B cell (primary cell): ENCODE data around the gene AFF3. TPM values are rescaled to one million over a fixed set of nuclear protein-coding genes. Genes with fewer than 3 reads are reported as not detected.

ENCODE experiments used
- ATAC-seq: fragments of 200-7000 bp; cut with Tn5 transposase; one replicate; pipeline ENCODE4 v1.10.0; 2021; ENCODE audit warnings: low read depth, mild to moderate bottlenecking, moderate number of reproducible peaks, moderate library complexity
- CTCF ChIA-PET: fragments of 350-600 bp; sonication (Branson Sonifier 250); formaldehyde crosslinking; loops from one replicate; lab custom pipeline; 2021; ENCODE audit warnings: antibody characterized with exemption, inconsistent platforms; lab: Charles Lee
- POLR2A ChIA-PET: fragments of 350-600 bp; sonication (Branson Sonifier 250); formaldehyde crosslinking; loops from one replicate; lab custom pipeline; 2021; ENCODE audit warnings: antibody characterized with exemption; lab: Charles Lee
- DNase-seq: peaks from one replicate; pipeline ENCODE4 v3.0.0; 2013
- H2AFZ ChIP-seq: 2 replicates; pipeline ENCODE4 v1.6.1; 2012; ENCODE audit warnings: mild to moderate bottlenecking, low read depth, low read length; ENCODE audit not compliant: insufficient read depth, poor library complexity, severe bottlenecking
- H3K27ac ChIP-seq, 2 donors: 1 replicate in 1 of 2; 2 replicates in 1 of 2; pipeline ENCODE4 v1.5.1; 2012 to 2013; ENCODE audit warnings: low read length in 2 of 2, mild to moderate bottlenecking in 2 of 2, moderate library complexity in 1 of 2
- H3K27me3 ChIP-seq, 4 experiments: fragments of 200-600 bp in 1 of 4; sonication (generic) in 1 of 4; replicated peaks in 1 of 4; 1 replicate in 2 of 4; 2 replicates in 2 of 4; pipeline versions ENCODE4 v1.6.1 to v1.7.0; 2013 to 2016; ENCODE audit warnings: low read length in 3 of 4, mild to moderate bottlenecking in 2 of 4, mixed read lengths in 1 of 4, moderate library complexity in 1 of 4; ENCODE audit not compliant: insufficient read depth in 4 of 4, control insufficient read depth in 3 of 4; ENCODE audit errors: control extremely low read depth in 1 of 4
- H3K36me3 ChIP-seq, 2 experiments: replicated peaks in 1 of 2; 1 replicate in 1 of 2; 2 replicates in 1 of 2; pipeline versions ENCODE4 v1.6.1 to v1.7.1; 2013; ENCODE audit warnings: low read length in 1 of 2; ENCODE audit not compliant: insufficient read depth in 2 of 2, control insufficient read depth in 1 of 2; ENCODE audit errors: control extremely low read depth in 1 of 2, extremely low read depth in 1 of 2
- H3K4me1 ChIP-seq, 2 donors: fragments of 200-600 bp in 1 of 2; sonication (generic) in 1 of 2; 1 replicate in 1 of 2; 2 replicates in 1 of 2; pipeline versions ENCODE4 v1.5.1 to v1.6.1; 2013 to 2017; ENCODE audit warnings: low read length in 2 of 2; ENCODE audit not compliant: control insufficient read depth in 2 of 2, insufficient read depth in 2 of 2
- H3K4me2 ChIP-seq: replicated peaks from 2 replicates; pipeline ENCODE3; 2012; ENCODE audit warnings: mild to moderate bottlenecking, low read depth, low read length; ENCODE audit not compliant: poor library complexity, severe bottlenecking
- H3K4me3 ChIP-seq, 5 experiments: fragments of 200-600 bp in 1 of 5; sonication (generic) in 1 of 5; 1 replicate in 3 of 5; 2 replicates in 2 of 5; pipeline versions ENCODE4 v1.5.1 to v1.7.0; 2011 to 2016; ENCODE audit warnings: low read length in 4 of 5, mild to moderate bottlenecking in 4 of 5, low read depth in 2 of 5, control low read depth in 1 of 5, moderate library complexity in 1 of 5; ENCODE audit not compliant: insufficient read depth in 1 of 5; ENCODE audit errors: control extremely low read depth in 1 of 5, extremely low read depth in 1 of 5
- H3K79me2 ChIP-seq: fragments of 200-600 bp; sonication (generic); one replicate; pipeline ENCODE4 v1.6.0; 2016; ENCODE audit warnings: low read length; ENCODE audit not compliant: control insufficient read depth, insufficient read depth
- H3K9ac ChIP-seq: fragments of 200-600 bp; sonication (generic); 2 replicates; pipeline ENCODE4 v1.6.1; 2017; ENCODE audit warnings: mild to moderate bottlenecking, low read length, moderate library complexity
- H3K9me3 ChIP-seq, 3 donors: one replicate each; pipeline versions ENCODE4 v1.6.1 to v1.7.1; 2013; ENCODE audit warnings: low read length in 2 of 3; ENCODE audit not compliant: control insufficient read depth in 2 of 3, insufficient read depth in 1 of 3; ENCODE audit errors: control extremely low read depth in 1 of 3
- H4K20me1 ChIP-seq: 2 replicates; pipeline ENCODE4 v1.6.0; 2012; ENCODE audit warnings: mild to moderate bottlenecking, low read length; ENCODE audit not compliant: insufficient read depth, control insufficient read depth, poor library complexity, severe bottlenecking
- H3K27ac Mint-ChIP-seq: one replicate; pipeline ENCODE4 v1.8.0; 2021; ENCODE audit warnings: mixed read lengths
- H3K27me3 Mint-ChIP-seq: one replicate; pipeline ENCODE4 v1.8.0; 2021; ENCODE audit warnings: mixed read lengths
- H3K4me1 Mint-ChIP-seq: one replicate; pipeline ENCODE4 v1.8.0; 2021; ENCODE audit warnings: mixed read lengths
- H3K4me3 Mint-ChIP-seq: one replicate; pipeline ENCODE4 v1.8.0; 2021; ENCODE audit warnings: mixed read lengths
- H3K9me3 Mint-ChIP-seq: one replicate; pipeline ENCODE4 v1.8.0; 2022; ENCODE audit warnings: mixed read lengths; ENCODE audit not compliant: insufficient read depth
- EZH2 ChIP-seq: IDR thresholded peaks from 2 replicates; pipeline ENCODE4 v1.6.1; 2012; ENCODE audit warnings: borderline replicate concordance, low read depth, mild to moderate bottlenecking, moderate library complexity, low read length; ENCODE audit not compliant: insufficient read depth, poor library complexity, severe bottlenecking
- WGBS: methylation state at CpG from one replicate; pipeline ENCODE4 v1.1.5; 2013; ENCODE audit warnings: missing lambda C conversion rate; ENCODE audit not compliant: insufficient coverage; 5-methylcytosine and 5-hydroxymethylcytosine counted together
- intact Hi-C: fragments of 100-400 bp; cut with micrococcal nuclease; formaldehyde crosslinking; loops from one replicate; pipeline ENCODE4 v1.10.0; 2022
- polyA plus RNA-seq: library from polyadenylated mRNA; depleted of rRNA; stranded (reverse); fragments of >200 nt; gene quantifications from 2 replicates; pipeline ENCODE4 v1.2.3, GENCODE V29; 2012
- total RNA-seq, 2 donors: library from RNA; stranded (reverse); fragments of 120-200 nt in 1 of 2; gene quantifications; 1 replicate in 1 of 2; 2 replicates in 1 of 2; pipeline versions ENCODE4 v1.2.3 to v1.2.4, GENCODE V29; 2013 to 2022
- TF ChIP-seq, protein P1 (sequence below): fragments of 200-600 bp; IDR thresholded peaks from one replicate; pipeline ENCODE4 v1.8.0; 2022; ENCODE audit warnings: antibody characterized with exemption, mild to moderate bottlenecking

Gene AFF3
- total and polyA plus RNA-seq, 2 donors (not counting 1 experiment from before 2014, with no cell fraction given), result 117 to 830 TPM

DNA sequence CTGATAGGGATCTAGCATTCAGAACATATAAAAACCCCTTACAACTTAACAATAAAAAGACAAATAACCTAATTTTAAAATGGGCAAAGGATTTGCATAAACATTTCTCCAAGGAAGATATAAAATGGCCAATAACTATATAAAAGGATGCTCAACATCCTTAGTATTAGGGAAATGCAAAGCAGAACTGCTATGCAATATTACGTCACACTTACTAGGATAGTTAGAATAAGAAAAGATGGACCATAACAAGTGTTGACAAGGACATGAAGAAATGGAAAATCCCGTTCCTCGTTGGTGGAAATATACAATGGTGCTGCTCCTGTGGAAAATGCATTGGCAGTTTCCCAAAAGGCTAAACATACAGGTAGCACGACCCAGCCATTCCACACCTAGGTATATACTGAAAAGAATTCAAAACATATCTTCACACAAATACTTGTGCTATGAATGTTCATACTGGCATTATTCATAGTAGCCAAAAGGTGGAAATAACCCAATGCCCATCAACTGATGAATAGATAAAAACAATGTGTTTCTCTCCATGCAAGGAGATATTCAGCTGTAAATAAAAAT lies 604.4 kb downstream of the AFF3 start:
- Histone ChIP-seq H3K27ac (no peak overlapping the region), H3K9me3 (peaks cover 0 to 12% (median 5%) of the 10 kb centered on the region in 3 donors), H3K36me3 (no peaks in the 10 kb centered on the region), H2AFZ (no peak overlapping the region), H3K4me3 (no peak overlapping the region), H3K4me2 (no peak overlapping the region), H4K20me1 (no peaks in the 10 kb centered on the region), H3K9ac (no peak overlapping the region), H3K27me3 (no peaks in the 10 kb centered on the region), H3K79me2 (no peaks in the 10 kb centered on the region), H3K4me1 (no peaks in the 10 kb centered on the region)
- WGBS, result no CpG with 5 or more reads among the region's 4 CpGs
- no peak for TF ChIP-seq EZH2
- TF ChIP-seq, protein P1, sequence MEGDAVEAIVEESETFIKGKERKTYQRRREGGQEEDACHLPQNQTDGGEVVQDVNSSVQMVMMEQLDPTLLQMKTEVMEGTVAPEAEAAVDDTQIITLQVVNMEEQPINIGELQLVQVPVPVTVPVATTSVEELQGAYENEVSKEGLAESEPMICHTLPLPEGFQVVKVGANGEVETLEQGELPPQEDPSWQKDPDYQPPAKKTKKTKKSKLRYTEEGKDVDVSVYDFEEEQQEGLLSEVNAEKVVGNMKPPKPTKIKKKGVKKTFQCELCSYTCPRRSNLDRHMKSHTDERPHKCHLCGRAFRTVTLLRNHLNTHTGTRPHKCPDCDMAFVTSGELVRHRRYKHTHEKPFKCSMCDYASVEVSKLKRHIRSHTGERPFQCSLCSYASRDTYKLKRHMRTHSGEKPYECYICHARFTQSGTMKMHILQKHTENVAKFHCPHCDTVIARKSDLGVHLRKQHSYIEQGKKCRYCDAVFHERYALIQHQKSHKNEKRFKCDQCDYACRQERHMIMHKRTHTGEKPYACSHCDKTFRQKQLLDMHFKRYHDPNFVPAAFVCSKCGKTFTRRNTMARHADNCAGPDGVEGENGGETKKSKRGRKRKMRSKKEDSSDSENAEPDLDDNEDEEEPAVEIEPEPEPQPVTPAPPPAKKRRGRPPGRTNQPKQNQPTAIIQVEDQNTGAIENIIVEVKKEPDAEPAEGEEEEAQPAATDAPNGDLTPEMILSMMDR, result no peak
- intact Hi-C loops, result no loop called here
- Mint-ChIP-seq H3K9me3 (no peaks in the 10 kb centered on the region), H3K27me3 (no peaks in the 10 kb centered on the region), H3K27ac (no peak overlapping the region), H3K4me1 (no peaks in the 10 kb centered on the region), H3K4me3 (no peak overlapping the region)
- DNase-seq (no peak), ATAC-seq (no peak)
- CTCF ChIA-PET, result no interaction called here
- POLR2A ChIA-PET, result no interaction called here

DNA sequence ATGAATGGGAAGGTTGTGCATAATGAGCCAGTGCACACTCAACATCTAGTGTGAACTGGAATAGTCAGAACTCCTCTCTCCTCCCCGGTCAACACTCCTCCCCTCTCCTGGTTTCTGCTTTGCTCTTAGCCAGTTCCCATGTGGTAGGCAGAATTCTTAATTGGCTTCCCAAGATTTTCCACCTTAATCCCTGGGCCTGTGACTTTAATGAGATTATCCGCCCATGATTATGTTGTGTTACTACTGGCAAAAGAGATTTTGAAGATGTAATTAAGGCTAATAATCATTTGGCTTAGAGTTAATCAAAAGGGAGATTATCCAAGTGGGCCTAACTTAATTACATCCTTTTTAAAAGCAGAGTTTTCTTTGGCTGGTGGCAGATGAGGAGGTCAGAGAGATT lies 618.3 kb downstream of the AFF3 start:
- Histone ChIP-seq H3K4me2 (no peak overlapping the region), H3K79me2 (no peaks in the 10 kb centered on the region), H3K9ac (no peak overlapping the region), H3K4me3 (no peak overlapping the region), H2AFZ (no peak overlapping the region), H3K4me1 (no peaks in the 10 kb centered on the region), H3K36me3 (no peaks in the 10 kb centered on the region), H3K27me3 (peaks cover 0 to 7% (median 1%) of the 10 kb centered on the region in 4 experiments), H3K27ac (no peak overlapping the region), H3K9me3 (no peaks in the 10 kb centered on the region), H4K20me1 (no peaks in the 10 kb centered on the region)
- Mint-ChIP-seq H3K4me1 (no peaks in the 10 kb centered on the region), H3K4me3 (no peak overlapping the region), H3K27ac (no peak overlapping the region), H3K27me3 (peaks cover 29% of the 10 kb centered on the region), H3K9me3 (no peaks in the 10 kb centered on the region)
- TF ChIP-seq, protein P1, result no peak
- no peak for TF ChIP-seq EZH2
- POLR2A ChIA-PET, result no interaction called here
- intact Hi-C loops, result no loop called here
- ATAC-seq (no peak), DNase-seq (no peak)
- CTCF ChIA-PET, result no interaction called here
- WGBS, result no CpG with 5 or more reads among the region's 2 CpGs
